ENCODE data around the gene ARL5A. TPM values are rescaled to one million over a fixed set of nuclear protein-coding genes. Genes with fewer than 3 reads are reported as not detected.

The ARL5A gene
- total and polyA plus RNA-seq, 2 donors (not counting 3 experiments of a cell fraction or from before 2014, with no cell fraction given), result 25.8 to 73.2 TPM

GRCh38 chr2:151843691-151844061 lies 15.5 kb upstream of the ARL5A start:
- TF ChIP-seq POLR2AphosphoS5 (IDR thresholded peaks at IDR 0.05; ENCODE audit: insufficient read depth, low read depth, low read length) (no peak), JUN (IDR thresholded peaks at IDR 0.05; ENCODE audit: borderline replicate concordance, insufficient read depth, insufficient read length, low read depth) (no peak), CTCF (IDR thresholded peaks at IDR 0.05; ENCODE audit: extremely low read depth in 1 of 2, insufficient read depth in 1 of 2, low read depth in 1 of 2, low read length in 2 of 2) (no peak), EZH2 (IDR thresholded peaks at IDR 0.05; ENCODE audit: borderline replicate concordance, low read depth, low read length, severe bottlenecking) (no peak), FOS (IDR thresholded peaks at IDR 0.05; ENCODE audit: borderline replicate concordance, insufficient read depth, low read length) (no peak), POLR2A (IDR thresholded peaks at IDR 0.05; ENCODE audit: low read depth, low read length) (no peak), MYC (IDR thresholded peaks at IDR 0.05; ENCODE audit: low read depth, low read length) (no peak), GATA2 (IDR thresholded peaks at IDR 0.05; ENCODE audit: insufficient read depth, insufficient read length, low read depth, low read length) (no peak)
- TF ChIP-seq, protein P1, sequence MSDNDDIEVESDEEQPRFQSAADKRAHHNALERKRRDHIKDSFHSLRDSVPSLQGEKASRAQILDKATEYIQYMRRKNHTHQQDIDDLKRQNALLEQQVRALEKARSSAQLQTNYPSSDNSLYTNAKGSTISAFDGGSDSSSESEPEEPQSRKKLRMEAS (IDR thresholded peaks at IDR 0.05; ENCODE audit: insufficient read depth, insufficient read length), result no peak
- dilution Hi-C loops (cut with MboI; ENCODE audit: extremely low pct_ligation_motif_present, low sequenced_read_pairs) (no loop called here), intact Hi-C loops (cut with micrococcal nuclease) (no loop called here)
- H3K9ac ChIP-seq (replicated peaks; ENCODE audit: extremely low read depth, insufficient read depth, low read length), result no peak overlapping the region
- no peaks in the 10 kb centered on the region for H3K9me1 ChIP-seq (replicated peaks; ENCODE audit: control insufficient read depth, extremely low read depth, insufficient read depth, low read length)
- no peak overlapping the region for H3K27ac ChIP-seq (ENCODE audit: insufficient read depth, low read depth, low read length)
- peak; percentile 49 for DNase-seq (ENCODE audit: low read depth, low spot score)
- H3K27me3 ChIP-seq (ENCODE audit: control insufficient read depth in 2 of 2, insufficient read depth in 2 of 2, low read length in 2 of 2), result no peaks in the 10 kb centered on the region
- FAIRE-seq, result no peak
- H3K36me3 ChIP-seq (ENCODE audit: control insufficient read depth in 2 of 2, extremely low read depth in 1 of 2, insufficient read depth in 2 of 2, low read length in 2 of 2), result no peaks in the 10 kb centered on the region
- H3K4me1 ChIP-seq (ENCODE audit: control insufficient read depth, extremely low read depth, insufficient read depth, low read length), result peaks cover 20% of the 10 kb centered on the region
- peak overlapping the region; percentile 47 for H3K4me2 ChIP-seq (ENCODE audit: insufficient read depth, low read length)
- no peak overlapping the region for H3K4me3 ChIP-seq (replicated peaks in 1 of 3; ENCODE audit: insufficient read depth in 1 of 3, low read depth in 1 of 3, low read length in 3 of 3)
- no peaks in the 10 kb centered on the region for H4K20me1 ChIP-seq (replicated peaks; ENCODE audit: control insufficient read depth, extremely low read depth, insufficient read depth, low read length)
- H2AFZ ChIP-seq (ENCODE audit: low read depth, low read length), result no peak overlapping the region
- BruUV-seq (replicated peaks), result no TSS peak
- H3K79me2 ChIP-seq (ENCODE audit: control insufficient read depth, insufficient read depth, low read length), result no peaks in the 10 kb centered on the region
- H3K9me3 ChIP-seq (replicated peaks; ENCODE audit: control insufficient read depth, insufficient read depth, low read length), result no peaks in the 10 kb centered on the region
- ChIA-PET POLR2A (no interaction called here), CTCF (no interaction called here)
